Stimulated activated effector memory CD8-positive, alpha-beta T cell treated with anti-CD3 and anti-CD28 coated beads, Interleukin-12 subunit alpha, Interleukin-12 subunit beta, amount 100 ng/mL, for 72 hours (primary cell): ENCODE data around the gene GRIK5.
"Not testable (repeated sequence)": the region's sequence is repeated elsewhere in the genome, so short reads cannot be mapped to it uniquely, and the experiment has no call there.

Source experiments
- ATAC-seq: fragments of 150-1000 bp; cut with Tn5 transposase; 2 replicates; pipeline ENCODE4 v1.10.0; 2021
- DNase-seq, 2 donors: peaks; one replicate each; pipeline ENCODE4 v3.0.0; 2021 to 2022; ENCODE audit warnings: low spot score in 2 of 2
- H3K27ac Mint-ChIP-seq: one replicate; pipeline ENCODE4 v1.8.0; 2022; ENCODE audit warnings: mild to moderate bottlenecking, mixed read lengths
- H3K36me3 Mint-ChIP-seq: one replicate; pipeline ENCODE4 v1.8.0; 2022; ENCODE audit warnings: mild to moderate bottlenecking, mixed read lengths
- H3K4me1 Mint-ChIP-seq: one replicate; pipeline ENCODE4 v1.8.0; 2022; ENCODE audit warnings: mixed read lengths
- H3K4me3 Mint-ChIP-seq: one replicate; pipeline ENCODE4 v1.8.0; 2022; ENCODE audit warnings: mild to moderate bottlenecking, mixed read lengths
- H3K9me3 Mint-ChIP-seq: one replicate; pipeline ENCODE4 v1.8.0; 2022; ENCODE audit warnings: mixed read lengths

The GRIK5 gene

DNA sequence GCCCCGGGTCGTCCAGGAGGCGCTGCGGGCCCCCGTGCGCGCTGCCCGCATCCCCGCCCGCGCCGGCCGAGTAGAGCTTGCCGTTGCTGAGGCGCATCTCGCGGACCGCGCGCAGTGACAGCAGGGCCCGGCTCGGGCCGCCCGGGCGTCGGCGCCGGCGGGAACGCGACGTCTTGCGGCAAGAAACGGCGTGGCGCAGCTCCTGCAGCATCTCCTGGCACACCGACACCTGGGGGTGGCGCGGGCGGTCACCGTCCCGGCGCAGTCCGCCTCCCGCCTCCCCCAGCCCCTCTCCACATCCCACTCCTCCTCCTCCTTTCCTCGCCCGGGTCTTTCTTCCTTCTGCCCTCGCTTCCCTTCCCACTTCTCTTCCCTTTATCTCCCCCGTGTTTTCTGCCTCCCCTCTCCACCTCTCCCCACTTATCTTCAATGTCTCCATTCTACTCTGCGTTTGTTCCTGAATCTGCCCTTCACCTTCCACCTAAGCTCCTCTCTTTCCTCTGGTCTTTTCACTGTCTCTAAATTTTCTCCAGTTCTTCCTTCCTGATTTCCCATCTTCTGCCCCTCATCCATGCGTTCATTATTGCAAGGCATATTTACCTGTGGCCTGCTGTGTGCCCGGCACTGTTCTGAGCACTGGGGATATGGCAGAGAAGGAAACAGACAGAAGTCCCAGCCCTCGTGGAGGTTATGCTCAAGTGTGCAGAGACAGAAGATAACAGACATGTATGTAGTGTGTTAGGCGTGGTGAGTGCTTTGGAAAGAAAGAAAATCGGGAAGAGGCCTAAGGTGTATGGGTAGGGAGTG, 70.7 kb downstream of the GRIK5 start:
- no peaks in the 10 kb centered on the region for H3K9me3 Mint-ChIP-seq
- H3K36me3 Mint-ChIP-seq = no peaks in the 10 kb centered on the region
- ATAC-seq (no peak), DNase-seq (no peak)
- peaks cover 48% of the 10 kb centered on the region for H3K4me1 Mint-ChIP-seq
- no peak overlapping the region for H3K27ac Mint-ChIP-seq
- peak overlapping the region; percentile 38 for H3K4me3 Mint-ChIP-seq

- H3K36me3 Mint-ChIP-seq = no peaks in the 10 kb centered on the region
- peak; percentile 11 for ATAC-seq
- no peaks in the 10 kb centered on the region for H3K9me3 Mint-ChIP-seq
- no peak overlapping the region for H3K27ac Mint-ChIP-seq
- DNase-seq = peak; percentile 48 to 76
- H3K4me1 Mint-ChIP-seq = peaks cover 51% of the 10 kb centered on the region
- H3K4me3 Mint-ChIP-seq = peak overlapping the region; percentile 19
Observed at GRCh38 chr19:41998246-41999020, 71.6 kb downstream of the GRIK5 start.

- no peak overlapping the region for H3K27ac Mint-ChIP-seq
- no peak for DNase-seq
Observed at GRCh38 chr19:41997851-41998229, 72.2 kb downstream of the GRIK5 start.

GRCh38 chr19:41997121-41997850, 72.7 kb downstream of the GRIK5 start:
- H3K4me1 Mint-ChIP-seq = peaks cover 59% of the 10 kb centered on the region
- no peaks in the 10 kb centered on the region for H3K36me3 Mint-ChIP-seq
- peak overlapping the region; percentile 19 for H3K4me3 Mint-ChIP-seq
- no peaks in the 10 kb centered on the region for H3K9me3 Mint-ChIP-seq
- peak; percentile 38 for ATAC-seq
- no peak overlapping the region for H3K27ac Mint-ChIP-seq
- peak; percentile 29 to 71 for DNase-seq

More at GRCh38 chr19:41997851-41998229, 72.2 kb downstream of the GRIK5 start:
- Mint-ChIP-seq H3K9me3 (no peaks in the 10 kb centered on the region), H3K4me1 (peaks cover 54% of the 10 kb centered on the region), H3K4me3 (peak overlapping the region; percentile 19), H3K36me3 (no peaks in the 10 kb centered on the region)
- ATAC-seq = no peak

GRCh38 chr19:41995959-41996797, 73.8 kb downstream of the GRIK5 start:
- Mint-ChIP-seq H3K4me3 (peak overlapping the region; percentile 19), H3K27ac (no peak overlapping the region), H3K4me1 (peaks cover 53% of the 10 kb centered on the region), H3K9me3 (no peaks in the 10 kb centered on the region), H3K36me3 (no peaks in the 10 kb centered on the region)
- ATAC-seq = no peak
- DNase-seq = no peak

DNA sequence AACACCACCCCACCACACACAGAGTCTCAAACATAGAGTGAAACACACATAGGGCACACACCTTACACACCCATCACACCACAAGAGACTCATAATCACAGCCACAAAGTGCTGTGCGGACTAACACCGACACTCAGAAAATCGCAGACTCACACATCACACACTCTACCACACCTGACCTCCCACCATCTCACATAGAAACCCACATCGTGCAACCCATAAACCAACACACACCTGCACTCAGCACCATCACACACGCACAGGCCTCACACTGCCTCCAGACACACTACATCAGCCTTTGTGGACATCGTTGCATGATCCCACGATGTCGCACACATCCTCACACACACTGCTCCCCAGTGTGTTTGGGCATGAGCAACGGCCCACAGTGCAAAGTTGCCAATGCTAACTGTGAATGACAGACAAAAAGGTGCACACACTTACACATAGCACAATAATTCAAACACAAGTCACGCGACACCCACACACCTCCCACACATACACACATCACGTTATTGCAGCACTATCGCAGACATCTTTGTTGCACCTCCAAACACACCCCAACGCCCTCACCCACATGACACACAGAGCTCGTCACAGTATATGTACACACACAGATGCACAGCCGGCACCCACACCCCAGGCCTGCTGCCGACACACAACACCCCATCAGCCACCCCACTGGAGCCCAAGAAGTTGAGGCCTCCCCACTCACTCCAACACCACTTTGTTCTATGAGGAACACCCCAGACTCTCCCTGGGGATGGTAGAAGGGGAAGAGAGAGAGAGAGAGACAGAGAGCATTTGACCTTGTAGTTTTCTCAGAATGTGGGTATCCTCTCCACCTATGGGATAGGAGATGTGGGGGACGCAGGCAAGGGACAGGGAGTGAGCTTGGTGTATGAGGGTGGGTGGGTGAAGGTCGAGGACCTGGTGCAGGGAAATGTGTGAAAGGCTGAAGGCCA, 74.7 kb downstream of the GRIK5 start:
- Mint-ChIP-seq H3K4me1 (peaks cover 53% of the 10 kb centered on the region), H3K4me3 (peak overlapping the region; percentile 75), H3K36me3 (no peaks in the 10 kb centered on the region), H3K9me3 (no peaks in the 10 kb centered on the region), H3K27ac (no peak overlapping the region)
- ATAC-seq (no peak), DNase-seq (no peak)

- DNase-seq = no peak
Observed at GRCh38 chr19:41994521-41994971, 75.5 kb downstream of the GRIK5 start.

GRCh38 chr19:41993612-41994483, 76.2 kb downstream of the GRIK5 start, which contains the start of gene ATP1A3:
Gene ATP1A3, minus strand, starts transcription at chr19:41994230. Its CDS starts 154 bp downstream, at chr19:41994076.
- Mint-ChIP-seq H3K36me3 (no peaks in the 10 kb centered on the region), H3K27ac (no peak within 1 kb of the TSS), H3K9me3 (no peaks in the 10 kb centered on the region), H3K4me3 (peak within 1 kb of the TSS; percentile 75), H3K4me1 (peaks cover 47% of the 10 kb centered on the region)
- DNase-seq (peak; percentile 46 to 81), ATAC-seq (peak; percentile 81)

More at GRCh38 chr19:41994521-41994971, 75.5 kb downstream of the GRIK5 start:
- H3K27ac Mint-ChIP-seq = no peak overlapping the region
- no peaks in the 10 kb centered on the region for H3K9me3 Mint-ChIP-seq
- peak overlapping the region; percentile 75 for H3K4me3 Mint-ChIP-seq
- no peaks in the 10 kb centered on the region for H3K36me3 Mint-ChIP-seq
- peaks cover 52% of the 10 kb centered on the region for H3K4me1 Mint-ChIP-seq
- ATAC-seq = no peak

DNA sequence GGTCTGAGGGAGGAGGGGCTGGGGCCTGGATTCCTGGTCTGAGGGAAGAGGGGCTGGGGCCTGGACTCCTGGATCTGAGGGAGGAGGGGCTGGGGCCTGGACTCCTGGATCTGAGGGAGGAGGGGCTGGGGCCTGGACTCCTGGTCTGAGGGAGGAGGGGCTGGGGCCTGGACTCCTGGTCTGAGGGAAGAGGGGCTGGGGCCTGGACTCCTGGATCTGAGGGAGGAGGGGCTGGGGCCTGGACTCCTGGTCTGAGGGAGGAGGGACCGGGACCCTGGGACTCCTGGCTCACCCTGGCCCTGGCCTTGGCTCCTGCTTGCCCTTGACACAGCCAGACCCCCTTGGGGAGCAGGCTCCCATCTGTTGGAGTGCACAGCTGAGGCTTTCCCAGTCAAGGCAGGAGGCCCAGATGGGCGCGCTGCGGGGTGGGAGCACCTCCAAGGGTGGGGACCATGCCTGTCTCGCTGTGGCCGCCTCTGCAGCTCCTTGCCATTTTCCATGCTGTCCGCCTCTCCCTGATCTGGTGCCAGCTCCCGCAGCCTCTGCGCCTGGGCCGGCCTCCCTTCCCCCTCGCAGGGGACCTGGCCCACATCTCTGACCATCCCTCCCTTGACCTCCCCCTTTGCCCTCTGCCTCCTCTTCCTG, 78.0 kb downstream of the GRIK5 start:
- Mint-ChIP-seq H3K4me3 (peak overlapping the region; percentile 75), H3K4me1 (peaks cover 35% of the 10 kb centered on the region)
- ATAC-seq, DNase-seq, H3K27ac Mint-ChIP-seq, H3K9me3 Mint-ChIP-seq, H3K36me3 Mint-ChIP-seq: not testable (repeated sequence)

DNA sequence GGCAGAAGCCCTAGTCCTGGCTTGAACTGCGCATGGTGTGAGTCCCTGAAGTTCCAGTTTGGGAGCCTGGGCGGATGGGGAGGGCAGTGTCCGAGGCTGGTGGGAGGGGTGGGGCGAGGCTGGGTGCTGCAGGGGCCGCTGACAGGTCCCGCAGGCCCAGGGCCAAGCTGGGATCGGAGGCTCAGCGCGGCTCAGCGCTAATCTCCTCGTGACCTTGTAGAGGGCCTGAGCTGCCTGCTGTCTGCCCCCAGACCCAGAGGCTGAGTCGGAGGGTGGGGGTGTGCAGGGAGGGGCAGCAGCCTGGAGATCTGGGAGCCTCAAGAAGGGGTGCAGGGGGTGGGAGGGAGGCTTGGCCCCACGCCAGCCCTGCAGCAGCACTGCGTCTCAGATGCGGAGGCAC, 79.0 kb downstream of the GRIK5 start:
- Mint-ChIP-seq H3K9me3 (no peaks in the 10 kb centered on the region), H3K27ac (no peak overlapping the region), H3K36me3 (no peaks in the 10 kb centered on the region), H3K4me3 (peak overlapping the region; percentile 18), H3K4me1 (peaks cover 25% of the 10 kb centered on the region)
- DNase-seq = no peak
- ATAC-seq = no peak

GRCh38 chr19:41990615-41991014, 79.4 kb downstream of the GRIK5 start:
- no peak overlapping the region for H3K27ac Mint-ChIP-seq
- DNase-seq (no peak), ATAC-seq (no peak)
- no peaks in the 10 kb centered on the region for H3K36me3 Mint-ChIP-seq
- no peaks in the 10 kb centered on the region for H3K9me3 Mint-ChIP-seq
- no peak overlapping the region for H3K4me3 Mint-ChIP-seq
- peaks cover 24% of the 10 kb centered on the region for H3K4me1 Mint-ChIP-seq

- ATAC-seq (no peak), DNase-seq (no peak)
- H3K27ac Mint-ChIP-seq = no peak overlapping the region
- no peaks in the 10 kb centered on the region for H3K36me3 Mint-ChIP-seq
- peaks cover 19% of the 10 kb centered on the region for H3K4me1 Mint-ChIP-seq
- no peak overlapping the region for H3K4me3 Mint-ChIP-seq
- H3K9me3 Mint-ChIP-seq = no peaks in the 10 kb centered on the region
Observed at GRCh38 chr19:41990028-41990427, 80.0 kb downstream of the GRIK5 start.
